Stimulated activated CD4-positive, alpha-beta T cell treated with anti-CD3 and anti-CD28 coated beads, Interleukin-1b, Interleukin-23, amount 100 ng/mL, for 48 hours (primary cell): ENCODE data around the gene OAT.
"Not testable (repeated sequence)": the region's sequence is repeated elsewhere in the genome, so short reads cannot be mapped to it uniquely, and the experiment has no call there.

Source experiments
- DNase-seq: peaks from one replicate; pipeline ENCODE4 v3.0.0-alpha.2; 2020

The OAT gene

DNA sequence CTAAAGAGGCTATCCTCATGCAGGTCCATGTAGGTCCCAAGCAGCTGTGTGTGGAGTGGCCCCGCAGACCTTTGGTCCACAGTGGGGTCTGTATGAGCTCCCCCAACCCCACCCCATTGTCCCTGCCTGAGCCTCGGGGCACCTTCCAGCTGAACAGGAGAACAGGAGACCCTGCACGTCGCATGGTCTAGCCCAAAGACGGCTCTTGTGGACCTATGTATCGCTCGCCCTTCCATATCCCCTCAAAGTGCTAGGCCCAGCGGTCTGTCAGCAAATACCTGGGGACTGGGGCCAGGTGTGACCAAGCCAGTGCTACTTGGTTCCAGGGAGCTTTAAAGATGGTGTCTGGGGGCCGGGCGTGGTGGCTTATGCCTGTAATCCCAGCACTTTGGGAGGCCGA is 43.0 kb downstream of the OAT start:
- no peak for DNase-seq

DNA sequence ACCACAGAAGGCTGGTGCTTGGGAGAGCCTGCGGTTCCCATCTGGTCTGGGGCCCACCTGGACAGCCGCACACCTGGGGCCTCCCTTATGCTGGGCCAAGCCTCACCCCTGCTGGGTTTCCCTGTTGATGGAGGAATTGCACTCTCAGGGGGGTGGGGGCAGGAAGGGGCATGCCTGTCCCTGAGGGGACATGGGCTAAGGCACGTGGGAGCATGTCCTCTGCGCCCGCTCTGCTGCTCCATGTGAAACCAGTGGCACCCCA is 43.4 kb downstream of the OAT start:
- no peak for DNase-seq

- DNase-seq: no peak
Observed at GRCh38 chr10:124374535-124375352, 44.0 kb downstream of the OAT start.

- DNase-seq: no peak
Observed at GRCh38 chr10:124372899-124373298, 45.8 kb downstream of the OAT start.

DNA sequence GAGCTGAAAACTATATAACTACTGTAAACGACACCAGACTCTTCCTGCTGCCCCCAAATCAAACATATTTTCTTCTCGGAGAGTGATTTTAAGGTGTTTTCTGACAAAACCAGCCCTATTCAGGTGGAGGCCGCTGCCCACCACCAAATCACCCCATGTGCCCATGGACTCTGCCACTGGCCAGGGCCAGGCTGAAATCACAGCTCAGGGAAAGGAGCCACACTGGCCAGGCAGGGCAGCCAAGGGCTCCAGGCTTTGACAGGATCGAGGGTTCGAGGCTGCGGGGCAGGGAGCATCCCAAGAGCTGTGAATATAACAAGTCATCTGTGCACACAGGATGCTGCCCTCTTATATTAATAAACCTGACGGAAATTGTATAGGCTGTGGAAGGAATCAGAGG is 48.3 kb downstream of the OAT start:
- no peak for DNase-seq

DNA sequence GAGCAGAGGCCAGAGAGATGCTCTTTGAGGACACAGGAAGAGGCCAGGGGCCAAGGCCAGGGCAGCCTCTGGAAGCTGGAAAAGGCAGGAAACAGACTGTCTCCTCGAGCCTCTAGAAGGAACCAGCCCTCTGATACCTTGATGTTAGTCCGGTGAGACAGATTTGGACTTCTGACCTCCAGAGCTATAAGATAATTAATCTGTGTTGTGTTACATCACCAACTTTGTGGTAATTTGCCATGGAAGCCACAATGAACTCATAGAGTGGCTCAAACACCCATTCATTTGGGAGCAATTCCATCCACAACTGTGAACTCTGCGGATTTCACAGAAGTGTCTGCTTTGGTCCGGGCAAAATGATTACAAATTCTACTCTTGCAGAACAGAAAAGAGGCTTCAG is 48.7 kb downstream of the OAT start:
- no peak for DNase-seq

DNA sequence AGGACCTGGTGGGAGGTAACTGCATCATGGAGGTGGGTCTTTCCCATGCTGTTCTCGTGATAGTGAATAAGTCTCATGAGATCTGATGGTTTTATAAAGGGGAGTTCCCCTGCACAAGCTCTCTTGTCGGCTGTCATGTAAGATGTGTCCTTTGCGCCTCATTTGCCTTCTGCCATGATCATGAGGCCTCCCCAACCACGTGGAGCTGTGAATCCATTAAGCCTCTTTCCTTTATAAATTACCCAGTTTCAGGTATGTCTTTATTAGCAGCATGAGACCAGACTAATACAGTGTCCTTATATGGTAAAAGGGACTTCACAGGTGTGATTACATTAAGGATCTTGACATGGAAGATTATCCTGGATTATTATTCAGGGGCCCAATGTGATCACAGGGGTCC is 49.2 kb downstream of the OAT start:
- not testable (repeated sequence) for DNase-seq

- no peak for DNase-seq
Observed at GRCh38 chr10:124369066-124369465, 49.7 kb downstream of the OAT start.

- DNase-seq: no peak
Observed at GRCh38 chr10:124367936-124368335, 50.8 kb downstream of the OAT start.

DNA sequence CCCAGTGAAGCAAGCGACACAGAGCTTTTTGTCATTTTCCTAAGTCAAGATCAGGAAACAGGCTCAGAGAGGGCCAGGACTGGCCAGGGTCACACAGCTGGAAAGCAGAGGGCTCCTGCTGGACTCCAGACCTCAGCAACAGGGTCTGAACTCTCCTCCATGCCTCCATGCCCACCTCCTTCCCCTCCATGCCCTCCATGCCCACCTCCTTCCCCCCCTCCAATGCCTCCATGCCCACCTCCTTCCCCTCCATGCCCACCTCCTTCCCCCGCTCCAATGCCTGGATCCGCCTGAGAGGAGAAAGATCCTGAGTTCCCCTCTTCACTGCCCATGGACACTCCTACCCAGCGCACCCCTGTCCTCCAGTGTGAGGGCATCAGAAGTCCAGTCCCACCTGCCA is 51.3 kb downstream of the OAT start:
- no peak for DNase-seq

- DNase-seq: no peak
Observed at GRCh38 chr10:124366825-124367224, 51.9 kb downstream of the OAT start.

GRCh38 chr10:124366343-124366742 is 52.4 kb downstream of the OAT start:
- no peak for DNase-seq

- no peak for DNase-seq
Observed at GRCh38 chr10:124364674-124365073, 54.0 kb downstream of the OAT start.

- no peak for DNase-seq
Observed at GRCh38 chr10:124362568-124362967, 56.2 kb downstream of the OAT start.

GRCh38 chr10:124359336-124359832 is 59.3 kb downstream of the OAT start:
- no peak for DNase-seq

DNA sequence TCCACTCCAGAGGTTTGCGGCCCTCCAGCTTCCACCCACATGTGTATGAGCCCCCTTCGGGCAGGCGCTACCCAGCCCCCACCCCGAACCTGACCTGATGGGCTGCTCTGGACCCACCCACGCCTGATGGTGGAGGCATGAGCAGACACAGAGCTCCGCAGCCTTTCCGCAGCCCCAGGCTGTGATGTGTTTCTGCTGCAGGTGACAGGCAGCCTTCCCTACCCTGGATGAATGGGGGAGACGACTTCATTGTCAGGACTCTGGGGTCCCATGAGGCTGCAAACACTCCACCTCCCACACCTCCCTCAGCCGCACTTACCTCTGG is 61.2 kb downstream of the OAT start:
- DNase-seq: no peak

GRCh38 chr10:124356701-124357560 is 61.8 kb downstream of the OAT start:
- no peak for DNase-seq

- peak; percentile 41 for DNase-seq
Observed at GRCh38 chr10:124354411-124355382, 64.0 kb downstream of the OAT start.

- DNase-seq: no peak
Observed at GRCh38 chr10:124353896-124354295, 64.8 kb downstream of the OAT start.

DNA sequence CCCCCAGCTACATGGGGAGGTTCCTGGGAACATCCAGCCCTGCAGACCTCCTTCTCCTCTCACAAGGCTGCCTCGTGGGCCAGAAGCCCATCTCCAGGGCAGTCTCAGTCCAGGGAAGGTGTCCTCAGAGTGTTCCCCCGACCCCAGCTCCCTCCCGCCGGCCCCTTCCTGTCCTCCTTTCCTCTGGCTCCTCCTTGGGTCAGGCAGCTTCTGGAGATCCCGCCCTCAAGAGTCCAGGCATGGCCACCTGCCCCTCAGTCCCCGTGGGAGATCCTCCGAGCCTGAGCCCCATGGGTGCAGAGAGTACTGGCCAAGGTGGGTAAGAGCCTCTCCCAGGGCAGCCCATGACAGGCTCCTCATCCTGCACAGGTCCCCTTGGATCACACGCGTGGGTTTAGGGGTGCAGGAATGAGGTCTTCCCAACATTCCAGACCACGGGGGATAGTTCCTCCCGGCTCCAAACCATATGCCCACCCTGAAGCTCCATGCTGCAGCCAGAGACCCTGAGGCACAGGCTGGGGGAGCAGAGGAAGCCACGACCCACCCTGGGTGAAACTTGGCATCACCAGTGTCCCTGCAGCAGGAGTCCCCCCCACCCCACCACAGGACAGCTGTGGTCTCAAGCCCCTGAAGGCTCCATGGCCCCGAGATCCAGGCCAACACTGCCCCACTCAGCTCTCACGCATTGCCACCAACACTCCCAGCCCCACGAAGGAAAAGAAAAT is 65.5 kb downstream of the OAT start:
- DNase-seq: no peak

- DNase-seq: no peak
Observed at GRCh38 chr10:124351481-124352220, 67.1 kb downstream of the OAT start.

- DNase-seq: no peak
Observed at GRCh38 chr10:124350806-124351205, 67.9 kb downstream of the OAT start.
